ENCODE results near the gene SH2D3C.

The SH2D3C gene

DNA sequence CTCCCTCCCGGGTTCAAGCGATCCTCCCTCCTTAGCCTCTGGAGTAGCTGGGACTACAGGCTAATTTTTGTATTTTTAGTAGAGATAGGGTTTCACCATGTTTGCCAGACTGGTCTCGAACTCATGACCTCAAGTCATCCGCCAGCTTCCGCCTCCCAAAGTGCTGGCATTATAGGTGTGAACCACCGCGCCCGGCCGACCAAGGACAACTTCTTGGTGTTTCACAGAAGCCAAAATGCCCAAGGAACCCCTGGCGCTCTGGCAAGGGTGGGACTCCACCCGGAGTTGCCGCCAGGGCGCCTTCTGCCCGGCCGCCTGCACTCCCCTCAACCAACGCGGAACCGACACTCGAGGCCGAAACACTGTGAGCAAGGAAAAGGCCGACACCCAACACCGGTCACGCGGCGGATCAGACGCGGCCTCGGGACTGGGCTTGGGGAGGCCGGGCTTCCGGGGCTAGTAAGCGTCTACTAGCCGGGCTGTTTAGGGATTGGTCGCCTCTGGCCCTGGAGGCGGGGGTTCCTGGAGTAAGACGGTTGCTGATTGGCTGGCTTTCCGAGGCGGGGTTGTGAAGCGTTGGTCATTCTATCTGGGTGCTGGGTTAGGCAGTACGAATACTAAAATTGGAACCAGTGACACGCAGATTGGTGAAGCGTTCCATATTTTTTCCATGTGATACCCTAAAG is 79.3 kb downstream of the SH2D3C start:
- DNase-seq (ENCODE audit: low read depth in 2 of 2), result peak; percentile 71 to 85

DNA sequence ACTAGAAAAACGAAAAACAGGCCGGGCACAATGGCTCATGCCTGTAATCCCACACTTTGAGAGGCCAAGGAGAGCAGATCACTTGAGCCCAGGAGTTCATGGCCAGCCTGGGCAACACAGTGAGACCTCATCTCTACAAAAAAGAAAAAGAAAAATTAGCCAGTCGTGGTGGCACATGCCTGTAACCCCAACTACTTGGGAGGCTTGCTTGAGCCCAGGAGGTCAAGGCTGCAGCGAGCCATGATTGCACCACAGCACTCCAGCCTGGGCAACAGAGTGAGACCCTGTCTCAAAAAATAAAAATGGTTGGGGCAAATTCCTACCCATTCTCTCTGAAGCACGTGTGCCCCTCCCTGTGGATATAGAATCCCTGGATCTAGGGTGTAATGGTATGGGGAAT is 80.1 kb downstream of the SH2D3C start:
- DNase-seq (ENCODE audit: low read depth in 2 of 2), result no peak

DNA sequence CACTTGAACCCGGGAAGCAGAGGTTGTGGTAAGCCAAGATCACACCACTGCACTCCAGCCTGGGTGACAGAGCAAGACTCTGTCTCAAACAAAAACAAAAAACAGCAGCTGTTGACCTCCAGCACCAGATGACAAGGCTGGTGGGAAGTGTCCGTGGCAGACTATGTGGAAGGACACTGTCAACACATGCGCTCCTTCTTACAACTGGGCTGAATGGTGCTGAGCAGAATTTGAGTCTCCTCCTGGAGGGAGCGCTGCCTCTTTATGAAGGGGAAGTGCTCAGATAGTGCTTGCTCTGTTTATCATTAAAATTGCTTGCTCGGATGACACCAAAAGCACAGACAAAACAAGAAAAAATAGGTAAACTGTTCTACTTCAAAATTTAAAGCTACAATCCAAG is 80.9 kb downstream of the SH2D3C start:
- no peak for DNase-seq (ENCODE audit: low read depth in 2 of 2)

DNA sequence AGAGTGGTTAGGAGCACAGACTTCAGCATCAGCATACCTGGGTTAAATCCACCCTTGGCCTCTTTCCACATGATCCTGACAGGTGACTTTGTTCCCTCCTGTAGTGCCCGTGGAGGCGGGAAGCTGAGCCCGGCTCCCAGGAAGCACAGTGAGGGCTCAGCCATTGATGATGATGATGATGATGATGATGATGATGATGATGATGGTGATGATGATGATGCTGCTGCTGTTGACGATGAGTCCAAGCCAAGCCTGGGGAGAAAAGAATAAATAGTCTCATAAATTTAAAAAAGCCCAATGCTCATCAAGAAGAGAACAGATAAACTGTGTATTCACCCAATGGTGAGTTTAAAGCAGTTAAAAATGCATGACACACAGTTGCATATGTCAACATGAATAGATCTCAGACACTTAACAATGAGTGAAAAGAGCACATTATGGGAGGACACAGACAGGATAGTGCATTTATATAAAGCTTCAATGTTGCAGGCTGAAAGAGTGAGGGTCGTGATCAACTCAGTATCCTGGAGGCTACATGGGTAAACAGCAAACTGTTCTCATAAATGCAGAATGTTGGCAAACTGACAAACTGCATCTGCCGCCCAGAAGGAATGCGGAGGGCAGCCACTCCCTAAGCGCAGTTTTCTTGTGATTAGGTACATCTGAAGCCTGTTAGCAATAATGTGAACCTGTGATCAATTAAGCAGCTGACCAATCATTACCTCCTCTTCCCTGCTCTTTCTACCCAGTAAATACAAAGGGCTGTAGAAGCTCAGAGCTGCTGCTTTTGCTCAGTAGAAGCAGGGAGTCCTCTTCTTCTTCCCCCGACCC is 83.4 kb downstream of the SH2D3C start:
- no peak for DNase-seq (ENCODE audit: low read depth in 2 of 2)

DNA sequence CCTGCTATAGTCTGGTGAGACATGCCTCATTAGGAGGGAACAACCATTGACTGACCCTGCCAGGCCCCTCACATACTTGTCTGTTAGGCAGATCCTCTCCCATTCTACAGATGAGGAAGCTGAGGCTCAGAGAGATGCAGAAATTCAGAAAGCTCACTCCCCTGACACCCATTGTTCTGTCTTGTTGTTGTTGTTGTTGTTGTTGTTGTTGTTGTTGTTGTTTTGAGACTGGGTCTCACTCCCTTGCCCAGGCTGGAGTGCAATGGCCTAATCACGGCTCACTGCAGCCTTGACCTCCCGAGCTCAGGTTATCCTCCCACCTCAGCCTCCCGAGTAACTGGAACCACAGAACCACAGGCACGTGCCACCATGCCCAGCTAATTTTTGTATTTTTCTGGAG is 84.8 kb downstream of the SH2D3C start:
- DNase-seq (ENCODE audit: low read depth in 2 of 2), result no peak

DNA sequence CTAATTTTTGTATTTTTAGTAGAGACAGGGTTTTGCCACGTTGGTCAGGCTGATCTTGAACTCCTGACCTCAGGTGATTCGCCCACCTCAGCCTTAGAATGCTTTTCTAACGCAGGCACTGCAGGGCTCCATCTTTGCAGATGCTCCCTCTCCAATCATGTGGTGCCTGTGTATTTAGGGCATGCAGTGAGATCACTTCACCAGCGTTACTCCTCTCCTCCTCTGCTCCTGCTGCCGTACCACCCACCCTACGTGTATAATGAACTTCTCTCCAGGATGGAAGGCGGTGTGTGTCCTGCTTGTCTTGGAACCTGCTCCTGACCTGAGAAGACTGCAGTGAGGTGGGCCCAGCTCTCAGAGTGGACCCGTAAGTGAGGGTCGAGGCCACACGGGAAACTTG is 85.3 kb downstream of the SH2D3C start:
- DNase-seq (ENCODE audit: low read depth in 2 of 2), result no peak

DNA sequence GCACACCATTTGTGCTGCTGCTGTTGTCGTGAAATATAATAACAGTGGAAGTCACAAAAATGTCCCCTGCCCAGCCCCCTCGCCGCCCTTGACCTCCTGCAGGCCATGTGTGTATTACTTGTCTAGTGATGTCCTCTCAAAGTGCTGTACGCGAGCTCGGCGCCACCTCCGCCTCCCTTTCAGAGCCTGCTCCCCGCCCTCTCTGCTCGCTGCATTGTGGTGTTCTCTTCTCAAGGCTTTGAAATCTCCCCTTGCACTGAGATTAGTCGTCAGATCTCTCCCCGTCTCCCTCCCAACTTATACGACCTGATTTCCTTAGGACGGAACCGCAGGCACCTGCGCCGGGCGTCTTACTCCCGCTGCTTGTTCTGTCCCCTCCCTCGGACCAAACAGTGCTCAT is 86.4 kb downstream of the SH2D3C start:
- no peak for DNase-seq (ENCODE audit: low read depth in 2 of 2)

DNA sequence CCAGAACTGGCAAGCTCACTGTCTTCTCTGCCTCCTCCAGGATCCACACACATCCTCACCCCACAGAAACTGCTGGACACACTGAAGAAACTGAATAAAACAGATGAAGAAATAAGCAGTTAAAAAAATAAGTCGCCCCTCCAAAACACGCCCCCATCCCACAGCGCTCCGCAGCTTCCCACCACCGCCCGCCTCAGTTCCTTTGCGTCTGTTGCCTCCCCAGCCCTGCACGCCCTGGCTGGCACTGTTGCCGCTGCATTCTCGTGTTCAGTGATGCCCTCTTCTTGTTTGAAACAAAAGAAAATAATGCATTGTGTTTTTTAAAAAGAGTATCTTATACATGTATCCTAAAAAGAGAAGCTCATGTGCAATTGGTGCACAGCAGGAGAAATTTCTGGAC is 87.7 kb downstream of the SH2D3C start:
- no peak for DNase-seq (ENCODE audit: low read depth in 2 of 2)

DNA sequence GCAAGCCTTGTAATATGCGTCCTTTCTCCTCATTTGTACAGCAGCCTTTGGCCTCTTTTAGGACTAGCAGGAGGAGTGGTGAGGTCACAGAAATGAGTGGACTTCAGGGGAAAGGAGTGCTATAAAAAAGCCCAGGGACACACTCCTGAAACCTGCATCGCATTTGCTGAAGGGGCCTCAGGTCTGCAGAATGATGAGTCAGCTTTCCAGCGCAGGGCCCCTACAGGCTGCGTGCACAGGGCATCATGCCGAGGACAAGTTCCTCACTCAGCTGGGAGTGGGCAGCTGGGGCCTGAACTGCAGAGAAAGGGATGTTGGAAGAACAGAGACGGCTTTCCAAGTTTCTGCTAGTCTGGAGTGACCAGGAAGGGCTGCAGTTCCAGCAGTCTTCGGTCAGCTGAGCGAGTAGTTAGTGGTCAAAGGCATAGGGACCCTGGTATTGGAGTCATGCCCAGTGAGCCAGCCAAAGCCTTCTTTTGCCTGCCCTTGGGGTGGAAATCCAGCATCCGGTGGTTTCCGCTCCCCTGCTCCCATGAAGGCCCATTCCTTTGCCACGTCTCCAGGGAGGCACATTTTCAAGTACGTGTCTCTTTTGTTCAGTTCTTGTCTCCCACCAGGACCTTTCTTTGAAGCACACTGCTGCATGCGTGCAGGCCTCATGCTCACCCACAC is 89.0 kb downstream of the SH2D3C start:
- DNase-seq (ENCODE audit: low read depth in 2 of 2), result no peak

Data from stimulated activated CD8-positive, alpha-beta memory T cell treated with anti-CD3 and anti-CD28 coated beads, Interleukin-2, amount 100 ng/mL, for 48 hours (primary cell).